Smooth muscle cell (in vitro differentiated cells): ENCODE measurements around the gene ACTC1. TPM values are rescaled to one million over a fixed set of nuclear protein-coding genes. Genes with fewer than 3 reads are reported as not detected.

Experiments used
- DNase-seq: peaks from one replicate; lab custom pipeline; 2025; ENCODE audit not compliant: unreplicated experiment; lab: John Stamatoyannopoulos, UW
- H2AFZ ChIP-seq: fragments of 200-600 bp; sonication (generic); 2 replicates; pipeline ENCODE4 v1.6.0; 2016; ENCODE audit warnings: antibody characterized with exemption, low read depth, mild to moderate bottlenecking
- H3F3A ChIP-seq: fragments of 200-600 bp; sonication (generic); 2 replicates; pipeline ENCODE4 v1.6.0; 2017; ENCODE audit warnings: antibody characterized with exemption, low read depth
- H3K27ac ChIP-seq: fragments of 200-600 bp; sonication (generic); 2 replicates; pipeline ENCODE4 v1.5.1; 2016; ENCODE audit warnings: low read depth, mild to moderate bottlenecking
- H3K27me3 ChIP-seq: fragments of 200-600 bp; sonication (generic); 2 replicates; pipeline ENCODE4 v1.6.1; 2016; ENCODE audit warnings: low read depth, mild to moderate bottlenecking
- H3K36me3 ChIP-seq: fragments of 200-600 bp; sonication (generic); 2 replicates; pipeline ENCODE4 v1.5.1; 2016; ENCODE audit warnings: low read depth
- H3K4me1 ChIP-seq: fragments of 200-600 bp; sonication (generic); 2 replicates; pipeline ENCODE4 v1.5.1; 2016; ENCODE audit warnings: low read depth
- H3K4me2 ChIP-seq: fragments of 200-600 bp; sonication (generic); 2 replicates; pipeline ENCODE4 v1.6.0; 2016; ENCODE audit warnings: mild to moderate bottlenecking
- H3K4me3 ChIP-seq: fragments of 200-600 bp; sonication (generic); 2 replicates; pipeline ENCODE4 v1.5.1; 2016; ENCODE audit warnings: mild to moderate bottlenecking
- H3K79me2 ChIP-seq: fragments of 200-600 bp; sonication (generic); 2 replicates; pipeline ENCODE4 v1.6.0; 2016; ENCODE audit warnings: low read depth, mild to moderate bottlenecking
- H3K9ac ChIP-seq: fragments of 200-600 bp; sonication (generic); 2 replicates; pipeline ENCODE4 v1.6.0; 2016; ENCODE audit warnings: low read depth
- H3K9me3 ChIP-seq: fragments of 200-600 bp; sonication (generic); replicated peaks from 2 replicates; pipeline ENCODE4 v1.5.1; 2016; ENCODE audit warnings: low read depth
- H4K20me1 ChIP-seq: fragments of 200-600 bp; sonication (generic); 2 replicates; pipeline ENCODE4 v1.6.0; 2016; ENCODE audit warnings: low read depth
- CTCF ChIP-seq: fragments of 200-600 bp; sonication (generic); IDR thresholded peaks from 2 replicates; pipeline ENCODE4 v1.5.1; 2017; ENCODE audit warnings: borderline replicate concordance, mild to moderate bottlenecking, antibody characterized with exemption; ENCODE audit not compliant: insufficient read depth, poor library complexity, severe bottlenecking
- WGBS: methylation state at CpG from one replicate; pipeline ENCODE4 v1.1.7; 2016; ENCODE audit warnings: low lambda C conversion rate; 5-methylcytosine and 5-hydroxymethylcytosine counted together
- polyA plus RNA-seq: library from polyadenylated mRNA; unstranded; fragments of >200 nt; fragmentation: Nextera tagmentation; extraction: Ambion mirVana; gene quantifications from 2 replicates; pipeline ENCODE4 v1.2.1, GENCODE V29; 2016
- total RNA-seq: library from RNA; depleted of rRNA; stranded (reverse); fragments of >200 nt; gene quantifications from 2 replicates; pipeline ENCODE4 v1.2.3, GENCODE V29; 2014

ACTC1 gene
- total and polyA plus RNA-seq, 2 experiments from 2014 or later, result 90.5 to 136 TPM

- DNase-seq, result no peak
- Histone ChIP-seq H3K9ac (no peak overlapping the region), H3K36me3 (no peaks in the 10 kb centered on the region), H3K4me2 (no peak overlapping the region), H4K20me1 (no peaks in the 10 kb centered on the region), H3K27me3 (no peaks in the 10 kb centered on the region), H3K27ac (no peak overlapping the region), H3F3A (no peaks in the 10 kb centered on the region), H3K4me1 (no peaks in the 10 kb centered on the region), H3K4me3 (no peak overlapping the region), H2AFZ (no peak overlapping the region), H3K79me2 (no peaks in the 10 kb centered on the region), H3K9me3 (no peaks in the 10 kb centered on the region)
- 47% methylated on average over 2 of the region's 2 CpGs for WGBS
- TF ChIP-seq CTCF, result no peak
Observed at GRCh38 chr15:34773917-34774316, 21.4 kb downstream of the ACTC1 start.

DNA sequence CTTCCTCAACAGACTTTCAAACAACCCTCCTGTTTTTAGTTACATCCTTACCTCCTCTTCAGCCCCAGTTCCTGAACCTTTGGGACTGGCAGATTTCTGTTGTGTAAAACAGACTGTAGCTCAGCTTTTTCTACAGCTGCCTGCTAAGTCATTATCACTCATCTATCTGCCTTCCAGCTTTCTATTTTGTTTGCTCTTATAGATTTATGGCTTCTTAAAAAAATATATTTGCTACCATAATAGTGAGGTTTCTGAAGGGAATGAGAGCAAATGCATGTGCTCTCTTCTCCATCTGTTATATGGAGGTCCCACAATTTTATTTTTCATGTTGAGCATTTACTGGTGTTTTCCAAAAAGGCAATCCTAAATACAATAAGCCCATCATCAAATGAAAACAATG is 22.3 kb downstream of the ACTC1 start:
- Histone ChIP-seq H3K4me1 (no peaks in the 10 kb centered on the region), H4K20me1 (no peaks in the 10 kb centered on the region), H3F3A (no peaks in the 10 kb centered on the region), H3K9ac (no peak overlapping the region), H3K79me2 (no peaks in the 10 kb centered on the region), H3K4me3 (no peak overlapping the region), H2AFZ (no peak overlapping the region), H3K4me2 (no peak overlapping the region), H3K27me3 (no peaks in the 10 kb centered on the region), H3K9me3 (no peaks in the 10 kb centered on the region), H3K36me3 (no peaks in the 10 kb centered on the region), H3K27ac (no peak overlapping the region)
- no peak for DNase-seq
- TF ChIP-seq CTCF, result no peak

DNA sequence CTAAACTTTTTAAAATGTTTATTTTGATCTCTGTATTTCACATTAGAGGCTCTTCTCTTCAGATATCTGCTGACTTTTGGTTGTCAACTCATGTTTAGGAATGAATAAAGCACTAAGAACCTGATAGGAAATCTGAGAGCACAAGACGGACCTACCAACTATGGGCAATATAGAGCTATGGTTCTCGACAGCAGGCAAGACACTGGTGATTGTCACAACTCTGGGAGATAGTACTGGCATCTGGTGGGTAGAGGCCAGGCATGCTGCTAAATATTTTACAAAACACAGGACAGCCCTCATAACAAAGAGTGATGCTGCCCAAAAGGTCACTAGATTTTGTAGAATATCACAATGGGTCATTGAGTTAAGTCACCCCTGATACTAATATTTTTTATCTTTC is 23.0 kb downstream of the ACTC1 start:
- Histone ChIP-seq H3K4me1 (no peaks in the 10 kb centered on the region), H3K36me3 (no peaks in the 10 kb centered on the region), H3K9me3 (no peaks in the 10 kb centered on the region), H3K27ac (no peak overlapping the region), H3F3A (no peaks in the 10 kb centered on the region), H3K79me2 (no peaks in the 10 kb centered on the region), H3K4me2 (no peak overlapping the region), H3K4me3 (no peak overlapping the region), H3K9ac (no peak overlapping the region), H4K20me1 (no peaks in the 10 kb centered on the region), H2AFZ (no peak overlapping the region), H3K27me3 (no peaks in the 10 kb centered on the region)
- no peak for DNase-seq
- WGBS, result 89% methylated on average over 2 of the region's 2 CpGs
- no peak for TF ChIP-seq CTCF

GRCh38 chr15:34769711-34770110 is 25.6 kb downstream of the ACTC1 start:
- Histone ChIP-seq H3K79me2 (no peaks in the 10 kb centered on the region), H3K4me3 (no peak overlapping the region), H3K36me3 (no peaks in the 10 kb centered on the region), H3F3A (no peaks in the 10 kb centered on the region), H2AFZ (no peak overlapping the region), H3K9ac (no peak overlapping the region), H3K27me3 (no peaks in the 10 kb centered on the region), H3K27ac (no peak overlapping the region), H3K4me2 (no peak overlapping the region), H3K4me1 (no peaks in the 10 kb centered on the region), H3K9me3 (no peaks in the 10 kb centered on the region), H4K20me1 (no peaks in the 10 kb centered on the region)
- WGBS, result 96% methylated on average over 2 of the region's 2 CpGs
- TF ChIP-seq CTCF, result no peak
- DNase-seq, result no peak
